GM18868 (cell line): Measurements from ENCODE around the gene SLC7A8.
"Not testable (repeated sequence)": the region's sequence is repeated elsewhere in the genome, so short reads cannot be mapped to it uniquely, and the experiment has no call there.

Source experiments
- ATAC-seq: cut with Tn5 transposase; IDR thresholded peaks from one replicate; pipeline ENCODE4 v1.9.1; 2021; ENCODE audit warnings: mild to moderate bottlenecking, moderate library complexity; ENCODE audit not compliant: unreplicated experiment

Gene SLC7A8

GRCh38 chr14:23115039-23115731 lies 68.3 kb downstream of the SLC7A8 start:
- ATAC-seq, result no peak

- ATAC-seq, result no peak
Measured at GRCh38 chr14:23114669-23115038, 68.8 kb downstream of the SLC7A8 start.

DNA sequence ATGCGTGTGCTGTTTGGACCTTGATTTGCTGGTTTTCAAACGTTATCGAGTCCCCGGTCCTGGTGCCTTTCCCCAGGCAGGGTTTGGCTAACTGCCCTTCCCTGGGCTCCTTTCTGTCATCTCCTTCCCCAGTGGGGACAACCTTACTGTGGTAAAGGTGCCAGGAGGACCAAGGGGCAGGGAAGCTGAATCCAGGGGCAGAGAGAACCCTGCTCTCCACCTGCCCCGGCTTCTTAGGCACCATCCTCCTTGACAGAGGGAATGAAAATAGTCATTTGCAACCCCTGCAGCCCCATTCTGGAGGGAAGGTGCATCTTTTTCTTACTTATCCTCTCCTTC lies 69.4 kb downstream of the SLC7A8 start:
- no peak for ATAC-seq

DNA sequence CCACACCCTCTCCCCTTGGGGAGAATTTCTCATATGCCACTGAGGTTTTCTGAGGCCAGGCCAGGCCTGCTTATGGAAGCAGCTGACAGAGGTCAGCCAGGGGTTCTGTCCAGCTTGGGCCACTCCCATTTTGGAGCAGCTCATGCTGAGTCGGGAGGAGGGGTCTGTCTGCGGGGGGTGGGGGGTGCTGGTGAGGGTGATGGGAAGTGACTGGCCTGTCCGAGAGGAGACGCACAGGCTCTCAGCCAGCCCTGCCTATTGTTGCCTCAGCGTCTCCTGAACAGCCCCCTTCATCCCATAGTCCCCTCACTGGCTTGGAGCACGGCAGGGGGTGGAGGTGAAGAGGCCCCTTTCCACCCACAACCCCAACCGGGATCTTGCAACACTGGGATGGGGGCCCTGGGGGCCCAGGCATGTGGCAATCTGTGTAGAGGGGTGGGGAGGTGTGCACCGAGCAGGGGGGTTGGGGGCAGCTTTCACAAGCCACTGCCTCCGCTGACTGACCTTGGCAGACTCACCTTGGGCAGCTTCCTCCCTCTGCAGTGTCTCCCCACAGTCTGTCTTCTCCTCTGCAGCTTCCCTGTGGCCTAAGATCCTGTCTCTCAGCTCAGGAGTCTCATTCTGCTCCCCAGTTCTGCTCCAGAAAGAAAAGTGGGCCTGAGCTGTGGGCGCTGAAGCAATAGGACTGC lies 69.9 kb downstream of the SLC7A8 start:
- ATAC-seq, result no peak

DNA sequence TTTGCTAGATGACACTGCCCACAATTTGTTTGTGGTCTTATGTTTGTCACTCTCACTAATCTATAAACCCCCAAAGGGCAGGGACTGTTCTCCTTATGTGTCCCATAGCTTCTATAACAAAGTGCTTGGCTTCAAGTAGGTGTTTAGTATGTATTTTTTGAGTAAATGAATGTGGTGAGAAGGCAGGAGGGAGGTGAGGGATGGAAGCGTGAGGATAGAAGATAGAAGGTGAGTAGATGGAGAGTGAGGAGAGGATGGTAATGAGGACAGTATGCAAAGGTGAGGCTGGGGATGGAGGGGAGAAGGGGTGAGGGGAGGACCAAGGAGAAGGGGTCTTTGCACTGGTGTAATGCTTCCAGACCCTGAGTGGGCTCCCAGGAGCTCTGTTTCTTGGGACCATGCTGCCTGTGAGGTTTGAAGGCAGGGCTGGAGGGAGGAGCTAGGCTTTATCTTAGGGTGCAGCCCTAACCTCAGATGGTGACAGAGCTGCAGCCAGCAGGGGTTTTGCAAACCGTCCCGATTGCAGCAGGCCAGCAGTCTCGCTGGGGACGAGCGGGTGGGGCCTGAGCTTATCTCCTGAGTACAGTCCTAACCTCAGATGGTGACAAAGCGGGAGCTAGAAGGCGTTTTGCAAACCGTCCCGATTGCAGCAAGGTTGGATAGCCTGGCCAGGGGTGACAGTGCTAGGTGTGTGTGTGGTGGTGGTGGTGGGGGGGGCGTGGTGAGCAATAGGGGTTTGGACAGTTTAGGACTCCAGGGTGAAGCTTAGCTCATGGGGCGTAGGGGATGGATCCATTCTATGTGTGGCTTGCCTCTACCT lies 70.9 kb downstream of the SLC7A8 start:
- ATAC-seq, result no peak

GRCh38 chr14:23110579-23111365 lies 72.7 kb downstream of the SLC7A8 start:
- ATAC-seq, result no peak

GRCh38 chr14:23109769-23110168 lies 73.7 kb downstream of the SLC7A8 start:
- no peak for ATAC-seq

DNA sequence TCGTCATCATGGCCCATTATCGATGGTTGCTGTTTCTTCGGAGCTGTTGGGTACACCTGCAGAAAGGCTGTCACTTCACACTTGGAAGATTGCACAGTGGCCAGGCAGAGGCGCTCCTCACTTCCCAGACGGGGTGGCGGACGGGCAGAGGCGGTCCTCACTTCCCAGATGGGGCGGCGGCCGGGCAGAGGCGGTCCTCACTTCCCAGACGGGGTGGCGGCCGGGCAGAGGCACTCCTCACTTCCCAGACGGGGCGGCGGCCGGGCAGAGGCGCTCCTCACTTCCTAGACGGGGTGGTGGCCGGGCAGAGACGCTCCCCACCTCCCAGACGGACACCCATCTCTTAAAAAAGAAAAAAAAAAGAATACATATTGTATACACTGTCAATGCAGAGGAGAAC lies 75.3 kb downstream of the SLC7A8 start:
- not testable (repeated sequence) for ATAC-seq

- not testable (repeated sequence) for ATAC-seq
Measured at GRCh38 chr14:23107620-23108019, 75.8 kb downstream of the SLC7A8 start.

- ATAC-seq, result no peak
Measured at GRCh38 chr14:23106747-23107045, 76.8 kb downstream of the SLC7A8 start.

GRCh38 chr14:23105348-23105824 lies 78.1 kb downstream of the SLC7A8 start:
- no peak for ATAC-seq

GRCh38 chr14:23104591-23105347 lies 78.7 kb downstream of the SLC7A8 start, which contains the start of gene CIROP:
TSS of gene CIROP (minus strand) at chr14:23104989. CDS start at chr14:23104920, 69 bp downstream.
- no peak for ATAC-seq

DNA sequence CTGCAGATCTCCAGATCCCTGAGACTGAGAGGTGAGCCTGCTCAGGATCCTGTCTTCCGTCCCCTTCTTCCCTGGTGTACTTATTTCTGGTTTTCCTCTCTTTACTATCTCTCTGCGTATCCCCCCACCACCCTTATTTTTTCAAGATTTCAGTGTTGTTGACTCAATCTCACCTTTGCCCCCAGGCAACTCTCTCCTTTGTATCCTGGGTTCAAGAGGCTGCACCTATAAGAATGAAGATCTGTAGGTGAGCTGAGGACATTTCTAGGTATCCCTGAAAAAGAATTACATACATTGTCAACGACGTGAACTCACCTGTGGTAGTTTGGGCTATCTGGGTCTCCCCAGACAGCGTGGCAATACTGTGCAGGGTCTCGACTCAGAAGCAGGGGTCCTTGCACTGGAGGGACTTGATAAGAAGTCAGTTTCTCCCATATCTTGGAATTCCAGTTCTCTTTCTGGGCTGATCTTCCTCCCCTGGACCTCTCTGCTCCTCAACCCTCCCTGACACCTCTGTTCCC lies 79.3 kb downstream of the SLC7A8 start:
- ATAC-seq, result no peak

DNA sequence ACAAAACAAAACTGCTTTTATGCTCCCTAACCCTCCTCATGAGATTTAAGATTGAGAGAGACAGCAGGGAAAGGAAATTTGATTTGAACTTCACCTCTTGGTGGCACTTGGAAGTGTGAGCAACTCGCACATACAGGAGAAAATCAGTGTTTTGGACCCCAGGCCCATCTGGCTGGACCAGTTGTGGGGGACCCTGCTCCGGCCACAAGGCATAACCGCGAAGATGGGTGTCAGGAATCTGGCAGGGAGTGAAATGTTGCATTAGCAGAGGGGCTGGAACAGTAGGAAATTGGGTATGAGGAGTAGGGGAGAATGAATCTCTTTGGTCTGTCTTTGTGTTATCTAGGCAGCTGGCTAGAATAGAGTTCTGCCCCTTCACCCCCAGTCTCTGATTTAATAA lies 79.9 kb downstream of the SLC7A8 start:
- ATAC-seq, result no peak

DNA sequence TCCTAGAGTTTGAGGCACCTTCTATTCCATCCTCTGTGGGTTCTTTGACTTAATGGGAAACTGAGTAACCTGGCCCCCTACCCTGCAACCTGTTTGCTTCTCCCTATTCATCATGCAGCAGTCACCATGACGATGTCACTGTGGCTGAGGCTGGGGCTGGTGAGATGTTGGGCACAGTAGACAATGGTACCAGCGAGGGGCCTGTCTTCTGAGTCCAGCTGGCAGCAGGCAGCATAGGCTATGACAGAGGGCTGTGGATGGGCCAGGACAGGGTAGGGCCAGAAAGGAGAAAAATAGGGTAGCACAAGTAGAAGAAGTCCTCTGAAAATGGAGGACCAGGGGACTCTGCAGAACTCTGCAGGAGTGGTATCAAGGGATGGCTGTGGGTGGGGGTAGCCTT lies 80.7 kb downstream of the SLC7A8 start:
- no peak for ATAC-seq

GRCh38 chr14:23101986-23102625 lies 81.4 kb downstream of the SLC7A8 start:
- ATAC-seq, result no peak

DNA sequence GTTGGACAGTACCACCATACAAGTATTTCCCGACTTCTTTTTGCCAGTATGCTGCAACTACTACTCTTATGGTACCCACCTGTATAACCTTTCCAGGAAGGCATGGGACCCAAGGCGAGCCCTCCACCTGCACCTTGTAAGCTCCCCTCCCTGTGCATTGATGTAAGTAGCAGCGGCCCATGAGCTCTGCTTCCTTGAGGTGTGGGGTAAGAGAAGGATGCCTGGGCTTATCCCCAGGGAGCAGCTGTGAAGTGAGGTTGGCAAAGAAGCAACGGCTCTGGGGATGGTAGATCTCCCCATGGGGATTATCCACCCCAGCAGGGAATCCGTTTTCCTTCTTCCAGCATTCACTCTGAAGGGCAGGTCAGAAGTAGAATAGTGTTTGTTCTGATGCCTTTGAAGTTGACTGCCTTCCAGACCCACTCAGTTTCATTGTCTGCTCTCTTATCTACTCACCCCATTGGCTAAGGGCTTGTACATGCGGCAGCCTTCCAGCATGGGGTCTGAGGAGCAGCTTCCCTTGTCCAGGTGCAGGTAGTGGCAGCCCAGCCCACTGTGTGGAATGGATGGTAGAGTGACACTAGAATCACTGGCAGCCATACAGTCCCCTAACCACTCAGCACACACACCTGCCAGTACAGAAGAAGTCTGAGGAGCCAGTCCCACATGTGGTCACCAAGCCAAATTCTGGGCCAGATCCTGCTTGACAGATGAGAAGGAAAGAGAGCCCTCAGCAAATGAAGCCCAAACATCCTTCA lies 82.1 kb downstream of the SLC7A8 start:
- ATAC-seq, result no peak

DNA sequence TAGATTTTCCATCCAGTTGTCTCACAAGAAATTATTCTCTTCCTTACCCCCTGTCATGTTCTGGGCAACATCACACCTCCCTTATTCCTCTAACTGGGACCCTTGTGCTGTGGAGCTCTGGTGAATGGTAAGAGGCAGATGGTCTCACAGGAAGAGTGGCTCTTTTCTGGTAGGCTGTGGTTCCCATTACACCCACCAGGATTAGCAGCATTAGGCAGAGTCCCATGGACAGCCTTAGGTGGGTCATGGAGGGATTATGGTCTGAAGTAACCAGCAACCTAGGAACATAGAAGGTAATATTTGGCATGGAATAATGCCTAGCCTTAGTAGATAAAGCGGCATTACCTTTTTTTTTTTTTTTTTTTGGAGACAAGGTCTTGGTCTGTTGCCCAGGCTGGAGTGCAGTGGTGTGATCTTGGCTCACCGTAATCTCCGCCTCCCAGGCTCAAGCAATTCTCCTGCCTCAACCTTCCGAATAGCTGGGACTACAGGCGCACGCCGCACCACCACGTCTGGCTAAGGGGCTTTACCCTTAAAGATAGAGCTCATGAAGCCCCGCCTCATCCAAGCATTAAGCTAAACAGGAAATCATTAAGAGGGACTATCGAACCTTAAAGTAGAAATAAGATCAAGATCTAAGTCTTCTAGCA lies 84.1 kb downstream of the SLC7A8 start:
- no peak for ATAC-seq
